GM12872 (cell line): ENCODE data around the gene HK1.

Source experiments
- TF ChIP-seq, protein P1 (sequence below): IDR thresholded peaks from 3 replicates; pipeline ENCODE4 v1.5.1; 2011; ENCODE audit warnings: low read depth, mild to moderate bottlenecking, low read length, moderate library complexity; ENCODE audit not compliant: insufficient read depth

The HK1 gene

DNA sequence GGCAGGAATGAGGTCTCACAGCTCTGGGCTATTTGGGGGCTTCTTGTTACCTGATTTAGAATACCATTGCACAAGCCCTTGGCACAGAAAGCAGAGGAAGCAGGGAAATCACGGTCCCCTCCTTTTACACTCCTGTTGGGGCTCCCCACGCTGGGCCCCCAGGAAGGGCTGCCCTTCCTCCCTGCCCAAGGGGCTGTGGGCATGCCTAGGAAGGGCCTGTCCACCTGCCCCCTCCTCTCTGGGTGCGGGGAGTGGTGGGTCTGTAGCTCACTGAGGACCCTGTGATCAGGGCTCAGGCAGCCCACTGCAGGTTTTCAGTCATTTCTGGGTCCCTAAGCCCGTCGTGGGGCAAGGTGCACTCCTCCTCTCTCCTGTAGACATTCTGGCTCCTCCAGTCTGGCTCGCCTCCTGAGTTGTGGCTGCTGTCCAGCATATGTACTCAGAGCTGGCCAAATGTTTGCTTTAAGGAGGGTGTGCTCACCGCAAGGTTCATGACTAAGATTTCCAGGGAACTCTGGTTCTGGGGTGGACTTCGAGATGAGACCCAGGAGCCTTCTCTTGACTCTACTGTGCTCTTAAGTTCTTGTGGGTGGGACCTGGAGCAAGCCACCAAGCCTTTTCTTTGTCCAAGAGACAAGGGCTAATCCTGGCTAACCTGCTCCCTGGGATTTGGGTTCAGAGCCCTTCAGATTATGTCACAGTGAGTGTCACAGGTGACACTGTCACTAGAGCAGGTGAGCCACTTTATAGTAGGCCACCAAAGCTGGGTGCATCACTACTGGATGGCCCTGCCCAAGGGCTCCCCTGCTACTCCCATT lies 82.4 kb downstream of the HK1 start:
- TF ChIP-seq, protein P1, sequence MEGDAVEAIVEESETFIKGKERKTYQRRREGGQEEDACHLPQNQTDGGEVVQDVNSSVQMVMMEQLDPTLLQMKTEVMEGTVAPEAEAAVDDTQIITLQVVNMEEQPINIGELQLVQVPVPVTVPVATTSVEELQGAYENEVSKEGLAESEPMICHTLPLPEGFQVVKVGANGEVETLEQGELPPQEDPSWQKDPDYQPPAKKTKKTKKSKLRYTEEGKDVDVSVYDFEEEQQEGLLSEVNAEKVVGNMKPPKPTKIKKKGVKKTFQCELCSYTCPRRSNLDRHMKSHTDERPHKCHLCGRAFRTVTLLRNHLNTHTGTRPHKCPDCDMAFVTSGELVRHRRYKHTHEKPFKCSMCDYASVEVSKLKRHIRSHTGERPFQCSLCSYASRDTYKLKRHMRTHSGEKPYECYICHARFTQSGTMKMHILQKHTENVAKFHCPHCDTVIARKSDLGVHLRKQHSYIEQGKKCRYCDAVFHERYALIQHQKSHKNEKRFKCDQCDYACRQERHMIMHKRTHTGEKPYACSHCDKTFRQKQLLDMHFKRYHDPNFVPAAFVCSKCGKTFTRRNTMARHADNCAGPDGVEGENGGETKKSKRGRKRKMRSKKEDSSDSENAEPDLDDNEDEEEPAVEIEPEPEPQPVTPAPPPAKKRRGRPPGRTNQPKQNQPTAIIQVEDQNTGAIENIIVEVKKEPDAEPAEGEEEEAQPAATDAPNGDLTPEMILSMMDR = no peak

DNA sequence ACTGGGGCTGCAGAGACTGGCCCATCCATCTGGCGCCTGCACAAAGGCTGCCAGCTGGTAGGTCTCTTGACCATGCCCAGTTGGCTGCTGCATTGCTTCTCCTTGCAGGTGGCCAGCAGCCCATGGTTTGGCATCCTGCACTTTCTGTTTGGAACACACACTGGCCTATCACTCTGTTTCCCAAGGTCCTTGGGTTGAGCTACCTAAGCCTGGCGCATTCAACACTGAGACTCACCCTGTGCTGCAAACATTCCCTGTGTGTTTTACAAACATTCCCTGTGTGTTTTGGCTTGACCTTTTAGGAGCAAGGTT lies 83.0 kb downstream of the HK1 start:
- TF ChIP-seq, protein P1 = no peak

DNA sequence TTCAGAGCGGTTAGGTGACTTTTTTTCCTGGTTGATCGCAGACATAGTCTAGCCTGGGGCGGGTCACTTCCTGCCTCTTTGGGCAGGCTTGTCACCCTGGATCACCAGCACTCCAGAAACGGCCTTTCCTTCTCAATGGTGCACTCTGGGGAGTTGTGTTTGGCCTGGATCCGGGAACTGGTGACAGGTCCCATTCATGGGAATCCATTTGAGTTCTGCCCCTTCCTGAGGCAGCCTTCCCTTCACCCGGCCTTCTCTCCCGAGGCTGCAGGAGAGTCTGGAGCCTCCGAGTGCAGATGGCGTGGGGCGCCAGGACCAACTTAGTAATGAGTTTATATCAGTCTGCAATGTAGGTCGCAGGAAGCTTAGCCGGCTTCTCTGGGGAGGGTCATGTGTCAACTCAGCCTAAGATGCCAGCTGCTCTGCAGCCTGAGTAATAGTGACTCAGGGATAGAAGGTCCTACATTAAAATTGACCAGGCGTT lies 84.2 kb downstream of the HK1 start:
- TF ChIP-seq, protein P1 = no peak

DNA sequence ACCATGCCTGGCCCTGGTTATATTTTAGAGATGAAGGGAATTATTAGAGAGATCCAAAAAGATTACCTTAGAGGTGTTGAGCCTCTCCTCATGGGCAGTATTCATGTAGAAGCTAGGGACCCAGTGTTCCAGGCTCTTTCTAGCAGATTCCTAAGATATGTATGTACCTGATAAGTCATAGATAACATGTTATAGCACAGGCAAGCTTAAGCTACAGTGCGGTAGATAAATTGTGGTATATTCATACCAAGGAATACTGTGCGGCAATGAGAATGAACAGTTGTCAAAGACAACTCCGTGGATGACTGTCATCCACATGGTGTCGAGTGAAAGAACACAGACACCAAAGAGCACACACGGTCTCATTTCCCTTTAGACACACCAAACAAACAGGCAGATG lies 85.4 kb downstream of the HK1 start:
- TF ChIP-seq, protein P1 = no peak

DNA sequence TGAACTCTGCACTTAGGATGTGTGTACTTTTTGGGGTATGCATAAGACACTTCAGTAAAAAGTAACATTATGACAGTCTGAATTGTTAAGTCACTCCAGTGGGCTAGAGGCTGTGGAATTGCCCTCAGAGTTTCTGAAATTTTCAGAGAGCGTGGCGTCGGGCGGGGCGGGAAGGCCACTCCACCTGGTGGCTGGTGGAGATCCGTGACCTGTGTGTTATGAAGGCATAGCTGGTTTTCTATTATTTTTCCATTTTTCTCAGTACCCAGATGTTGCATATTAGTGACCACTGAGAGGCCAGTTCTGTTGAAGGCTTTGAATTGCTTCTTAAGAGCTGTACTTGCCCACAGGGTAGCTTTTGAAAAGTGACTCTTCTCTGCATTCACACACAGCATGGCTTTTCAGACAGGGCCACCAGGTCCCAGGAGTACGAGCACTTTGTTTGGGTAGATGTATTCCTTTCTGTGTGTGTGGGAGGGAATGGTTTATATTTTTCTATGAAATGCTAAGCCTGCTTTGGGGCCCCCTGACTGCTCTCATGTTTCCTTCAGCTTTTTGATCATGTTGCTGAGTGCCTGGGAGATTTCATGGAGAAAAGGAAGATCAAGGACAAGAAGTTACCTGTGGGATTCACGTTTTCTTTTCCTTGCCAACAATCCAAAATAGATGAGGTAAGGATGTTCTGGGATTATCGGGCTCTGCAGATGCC lies 86.1 kb downstream of the HK1 start:
- TF ChIP-seq, protein P1 = no peak

DNA sequence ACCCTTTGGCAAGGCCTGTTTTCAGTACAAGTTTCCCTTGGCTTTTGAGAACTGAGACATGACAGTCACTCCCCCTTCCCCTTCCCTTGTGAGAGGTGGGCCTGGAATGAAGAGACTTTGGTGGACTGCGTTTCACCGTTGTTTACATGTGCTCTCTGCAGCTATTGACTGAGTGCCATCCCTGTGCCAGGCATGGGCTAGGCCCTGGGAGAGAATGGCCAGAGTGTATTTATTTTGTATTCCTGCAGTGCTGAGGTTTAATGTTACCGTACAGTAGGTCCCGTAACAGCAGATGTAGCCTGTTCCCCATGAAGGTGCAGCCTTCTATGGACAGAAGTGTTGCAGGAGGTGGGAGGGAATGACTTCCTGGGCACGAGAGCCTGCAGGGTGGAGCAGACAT lies 88.4 kb downstream of the HK1 start:
- TF ChIP-seq, protein P1 = no peak

DNA sequence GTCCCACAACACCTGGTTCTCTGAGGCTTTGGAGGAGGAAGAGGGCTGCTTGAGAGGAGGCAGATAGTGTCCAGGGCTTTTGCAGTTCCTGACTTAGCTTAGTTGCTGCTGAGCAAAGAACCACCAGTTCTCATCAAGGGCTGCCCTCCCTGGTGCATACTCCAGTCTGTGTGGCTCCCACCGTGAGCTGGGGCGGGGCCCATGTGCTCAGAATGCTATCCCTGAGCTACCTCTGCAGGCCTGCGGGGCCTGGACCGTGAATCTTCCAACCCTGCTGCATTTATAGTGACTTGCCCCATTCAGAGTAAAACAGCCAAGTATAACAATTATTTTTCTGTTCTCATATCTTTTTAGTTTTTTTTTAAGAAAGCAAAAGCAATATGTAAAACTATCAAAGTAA lies 89.2 kb downstream of the HK1 start:
- TF ChIP-seq, protein P1 = no peak
